Diencephalon (tissue), 1 donor: ENCODE measurements around the gene ZNF175. TPM values are rescaled to one million over a fixed set of nuclear protein-coding genes. Genes with fewer than 3 reads are reported as not detected.

Source experiments
- total RNA-seq: library from RNA; depleted of rRNA; stranded (reverse); fragments of >200 nt; gene quantifications from one replicate; pipeline ENCODE4 v1.2.3, GENCODE V29; 2014

The ZNF175 gene
- total RNA-seq: 9.9 TPM

GRCh38 chr19:51570962-51571575, at the start of gene ZNF175:
ZNF175 (plus strand) TSS chr19:51571283; CDS start chr19:51573330, 2,047 bp downstream.

DNA sequence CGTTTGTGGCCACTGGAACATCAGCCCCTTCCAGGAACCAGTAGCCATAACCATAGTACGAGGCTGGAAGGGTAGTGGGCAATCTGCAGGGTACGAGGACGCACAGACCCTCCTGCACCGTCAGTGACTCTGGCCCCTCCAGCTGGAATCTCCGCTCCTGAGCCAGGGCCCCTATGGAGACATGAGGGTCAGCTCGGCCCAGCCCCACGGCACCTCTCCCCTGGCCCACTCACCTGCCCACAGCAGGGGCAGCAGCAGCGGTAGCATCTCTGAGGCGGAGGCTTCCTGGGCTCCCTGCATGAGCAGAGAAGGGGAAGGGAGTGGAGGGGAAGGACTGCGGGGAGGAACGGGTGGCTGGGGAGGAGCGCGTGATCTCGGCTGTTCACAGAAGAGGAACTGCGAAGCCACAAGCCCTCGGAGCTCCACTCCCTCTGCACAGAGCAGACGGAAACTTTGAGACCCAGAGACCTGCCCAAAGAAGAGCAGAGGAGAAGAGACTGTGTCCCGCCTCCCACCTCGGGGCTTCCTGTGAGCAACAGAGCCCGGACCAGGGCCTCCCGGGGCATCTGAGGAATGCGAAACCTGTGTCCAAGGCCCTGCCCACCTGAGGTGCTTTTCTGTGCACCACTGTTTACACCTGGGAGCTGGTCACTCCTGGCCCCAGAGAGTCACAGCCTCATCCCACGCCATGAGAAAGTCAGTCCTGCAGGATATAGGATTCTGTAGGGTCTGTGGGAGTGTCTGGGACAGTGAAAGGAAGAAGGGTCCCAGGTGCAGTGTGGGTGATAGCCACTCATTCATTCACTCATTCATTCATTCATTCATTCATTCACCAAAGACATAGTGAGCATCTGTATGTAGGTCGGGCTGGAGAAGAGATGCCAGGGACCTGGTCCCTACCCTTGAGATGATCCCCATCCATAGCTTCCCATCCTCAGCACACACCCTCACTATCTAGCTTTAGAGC, 39.5 kb upstream of the ZNF175 start, which contains the start of gene SIGLEC6:
SIGLEC6 (minus strand) TSS at position 322 of the 967 bp plus-strand sequence; CDS start at position 300, 22 bp downstream.

GRCh38 chr19:51630315-51630714, 59.2 kb downstream of the ZNF175 start, which contains the start of gene SIGLEC5:
SIGLEC5 (minus strand) TSS chr19:51630401; CDS start chr19:51630335, 66 bp downstream.

Other genes with a start within 250 kb of the ZNF175 start
- gene VSIG10L, start 229.1 kb upstream of the ZNF175 start, total RNA-seq: 1.6 TPM
- gene ETFB, start 204.9 kb upstream of the ZNF175 start, total RNA-seq: 54.9 TPM
- gene CLDND2, start 202.3 kb upstream of the ZNF175 start, total RNA-seq: not detected
- gene NKG7, start 198.6 kb upstream of the ZNF175 start, total RNA-seq: 0.46 TPM
- not detected for gene LIM2, start 183.3 kb upstream of the ZNF175 start, total RNA-seq
- not detected for gene C19orf84, start 180.7 kb upstream of the ZNF175 start, total RNA-seq
- gene SIGLEC10, start 153.6 kb upstream of the ZNF175 start, total RNA-seq: 3.0 TPM
- gene SIGLEC8, start 112.8 kb upstream of the ZNF175 start, total RNA-seq: 2.3 TPM
- not detected for gene CEACAM18, start 92.7 kb upstream of the ZNF175 start, total RNA-seq
- not detected for gene SIGLEC12, start 69.5 kb upstream of the ZNF175 start, total RNA-seq
- not detected for gene SIGLEC6, start 39.6 kb upstream of the ZNF175 start, total RNA-seq
- gene SIGLEC5, start 59.1 kb downstream of the ZNF175 start, total RNA-seq: 0.23 TPM
- gene SIGLEC14, start 75.5 kb downstream of the ZNF175 start, total RNA-seq: 1.2 TPM
- 4.4 TPM for gene SPACA6, start 122.0 kb downstream of the ZNF175 start, total RNA-seq
- 5.5 TPM for gene HAS1, start 152.7 kb downstream of the ZNF175 start, total RNA-seq
- gene FPR1, start 180.6 kb downstream of the ZNF175 start, total RNA-seq: 10.6 TPM
- 0.92 TPM for gene FPR2, start 189.9 kb downstream of the ZNF175 start, total RNA-seq
- 0.46 TPM for gene FPR3, start 223.9 kb downstream of the ZNF175 start, total RNA-seq